ENCODE measurements around the gene NUMA1. TPM values are rescaled to one million over a fixed set of nuclear protein-coding genes. Genes with fewer than 3 reads are reported as not detected.

Gene NUMA1
- polyA plus RNA-seq, 1 donor (not counting 4 experiments of a cell fraction or from before 2014, with no cell fraction given): 38.8 TPM

DNA sequence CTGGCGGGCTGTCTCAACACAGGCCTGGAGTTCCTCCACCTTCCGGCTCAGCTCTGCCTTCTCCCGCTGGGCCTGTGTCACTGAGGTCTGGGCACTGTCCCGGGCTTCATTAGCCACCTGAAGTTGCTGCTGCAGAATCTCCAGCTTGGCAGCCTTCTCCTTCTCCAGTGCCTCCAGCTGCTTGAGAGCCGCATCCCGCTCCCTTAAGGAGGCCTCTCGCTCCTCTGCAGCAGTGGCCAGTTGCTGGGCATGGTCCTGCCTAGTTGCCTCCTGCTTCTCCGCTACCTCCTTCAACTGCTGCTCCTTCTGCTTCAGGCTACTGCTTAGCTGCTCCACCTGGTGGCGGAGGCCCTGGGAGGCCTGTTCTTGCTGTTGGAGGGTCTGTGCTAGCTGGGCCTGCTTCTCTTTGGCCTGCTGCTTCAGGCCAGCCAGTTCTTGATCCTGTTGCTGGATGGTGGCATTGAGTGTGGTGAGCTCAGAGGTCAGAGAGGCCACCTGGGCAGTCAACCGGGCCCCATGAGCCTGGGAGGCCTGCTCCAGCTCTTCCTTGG is 64.8 kb downstream of the NUMA1 start:
- DNase-seq (ENCODE audit: low read depth, low spot score): no peak
- H3K9ac ChIP-seq (ENCODE audit: control insufficient read depth, extremely low read depth, insufficient read depth, low read length): no peak overlapping the region
- H2AFZ ChIP-seq (ENCODE audit: control insufficient read depth, low read length): no peak overlapping the region
- H3K27ac ChIP-seq (ENCODE audit: control insufficient read depth, insufficient read depth, low read length): no peak overlapping the region
- H4K20me1 ChIP-seq (ENCODE audit: control insufficient read depth, extremely low read depth, insufficient read depth, low read length): peaks cover 5% of the 10 kb centered on the region
- peaks cover 19% of the 10 kb centered on the region for H3K4me1 ChIP-seq (ENCODE audit: control insufficient read depth, extremely low read depth, insufficient read depth, low read length)
- H3K4me3 ChIP-seq (ENCODE audit: control insufficient read depth in 2 of 3, extremely low read depth in 1 of 3, insufficient read depth in 2 of 3, low read depth in 1 of 3, low read length in 3 of 3): no peak overlapping the region
- no peaks in the 10 kb centered on the region for H3K27me3 ChIP-seq (ENCODE audit: control insufficient read depth, extremely low read depth, insufficient read depth, low read length)
- H3K9me3 ChIP-seq (ENCODE audit: control insufficient read depth, low read depth, low read length): no peaks in the 10 kb centered on the region
- H3K4me2 ChIP-seq (ENCODE audit: control insufficient read depth, extremely low read depth, insufficient read depth, low read depth, low read length): no peak overlapping the region
- peaks cover 57 to 59% of the 10 kb centered on the region in 2 experiments for H3K36me3 ChIP-seq (ENCODE audit: control insufficient read depth in 2 of 2, extremely low read depth in 1 of 2, insufficient read depth in 2 of 2, low read length in 2 of 2)
- no peak for TF ChIP-seq EZH2 (IDR thresholded peaks at IDR 0.05; ENCODE audit: low read length)
- TF ChIP-seq, protein P1, sequence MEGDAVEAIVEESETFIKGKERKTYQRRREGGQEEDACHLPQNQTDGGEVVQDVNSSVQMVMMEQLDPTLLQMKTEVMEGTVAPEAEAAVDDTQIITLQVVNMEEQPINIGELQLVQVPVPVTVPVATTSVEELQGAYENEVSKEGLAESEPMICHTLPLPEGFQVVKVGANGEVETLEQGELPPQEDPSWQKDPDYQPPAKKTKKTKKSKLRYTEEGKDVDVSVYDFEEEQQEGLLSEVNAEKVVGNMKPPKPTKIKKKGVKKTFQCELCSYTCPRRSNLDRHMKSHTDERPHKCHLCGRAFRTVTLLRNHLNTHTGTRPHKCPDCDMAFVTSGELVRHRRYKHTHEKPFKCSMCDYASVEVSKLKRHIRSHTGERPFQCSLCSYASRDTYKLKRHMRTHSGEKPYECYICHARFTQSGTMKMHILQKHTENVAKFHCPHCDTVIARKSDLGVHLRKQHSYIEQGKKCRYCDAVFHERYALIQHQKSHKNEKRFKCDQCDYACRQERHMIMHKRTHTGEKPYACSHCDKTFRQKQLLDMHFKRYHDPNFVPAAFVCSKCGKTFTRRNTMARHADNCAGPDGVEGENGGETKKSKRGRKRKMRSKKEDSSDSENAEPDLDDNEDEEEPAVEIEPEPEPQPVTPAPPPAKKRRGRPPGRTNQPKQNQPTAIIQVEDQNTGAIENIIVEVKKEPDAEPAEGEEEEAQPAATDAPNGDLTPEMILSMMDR (optimal IDR thresholded peaks at IDR 0.05 in 1 of 3, IDR thresholded peaks at IDR 0.05 in 1 of 3, conservative IDR thresholded peaks at IDR 0.05 in 1 of 3; ENCODE audit: extremely low read depth in 1 of 3, insufficient read depth in 2 of 3, low read length in 3 of 3): peak; percentile 52 to 71 (median 57)
- H3K9me1 ChIP-seq (ENCODE audit: control insufficient read depth, extremely low read depth, insufficient read depth, low read length): no peaks in the 10 kb centered on the region
- dilution Hi-C loops (cut with MboI; ENCODE audit: extremely low pct_ligation_motif_present, low sequenced_read_pairs): no loop called here
- peaks cover 8% of the 10 kb centered on the region for H3K79me2 ChIP-seq (ENCODE audit: control insufficient read depth, insufficient read depth, low read length)
- FAIRE-seq: no peak

DNA sequence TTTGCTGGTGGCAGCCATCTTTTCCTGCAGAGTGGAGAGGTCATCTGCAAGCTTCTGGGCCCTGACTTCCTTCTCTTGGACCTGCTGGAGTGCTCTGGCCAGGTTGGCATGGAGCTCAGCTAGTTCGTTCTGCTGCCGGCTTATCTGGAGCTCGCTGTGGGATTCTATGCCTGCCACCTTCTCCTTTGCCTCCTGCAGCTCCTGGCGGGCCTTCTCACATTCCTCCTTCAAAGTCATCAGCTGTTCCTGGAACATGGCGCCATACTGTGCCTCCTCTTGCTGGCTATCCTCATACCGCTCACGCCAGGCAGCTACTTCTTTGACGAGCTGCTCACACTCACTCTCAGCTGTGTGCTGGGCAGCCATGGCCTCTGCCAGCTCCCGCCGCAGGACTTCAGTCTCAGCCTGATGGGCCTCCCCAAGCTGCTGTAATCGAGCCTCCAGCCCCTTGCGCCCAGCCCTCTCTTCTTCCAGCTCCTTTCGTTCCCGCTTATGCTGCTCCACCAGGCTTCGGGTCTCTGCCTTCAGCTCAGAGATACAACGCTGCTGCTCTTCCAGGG is 65.5 kb downstream of the NUMA1 start:
- Histone ChIP-seq H3K27me3 (ENCODE audit: control insufficient read depth, extremely low read depth, insufficient read depth, low read length) (no peaks in the 10 kb centered on the region), H3K36me3 (ENCODE audit: control insufficient read depth in 2 of 2, extremely low read depth in 1 of 2, insufficient read depth in 2 of 2, low read length in 2 of 2) (peaks cover 54 to 56% of the 10 kb centered on the region in 2 experiments), H3K9ac (ENCODE audit: control insufficient read depth, extremely low read depth, insufficient read depth, low read length) (no peak overlapping the region), H3K4me2 (ENCODE audit: control insufficient read depth, extremely low read depth, insufficient read depth, low read depth, low read length) (no peak overlapping the region), H4K20me1 (ENCODE audit: control insufficient read depth, extremely low read depth, insufficient read depth, low read length) (peaks cover 5% of the 10 kb centered on the region), H3K4me1 (ENCODE audit: control insufficient read depth, extremely low read depth, insufficient read depth, low read length) (peaks cover 19% of the 10 kb centered on the region), H3K4me3 (ENCODE audit: control insufficient read depth in 2 of 3, extremely low read depth in 1 of 3, insufficient read depth in 2 of 3, low read depth in 1 of 3, low read length in 3 of 3) (no peak overlapping the region), H3K79me2 (ENCODE audit: control insufficient read depth, insufficient read depth, low read length) (peaks cover 8% of the 10 kb centered on the region), H3K27ac (ENCODE audit: control insufficient read depth, insufficient read depth, low read length) (no peak overlapping the region), H3K9me1 (ENCODE audit: control insufficient read depth, extremely low read depth, insufficient read depth, low read length) (no peaks in the 10 kb centered on the region), H3K9me3 (ENCODE audit: control insufficient read depth, low read depth, low read length) (no peaks in the 10 kb centered on the region), H2AFZ (ENCODE audit: control insufficient read depth, low read length) (no peak overlapping the region)
- FAIRE-seq (no peak), DNase-seq (ENCODE audit: low read depth, low spot score) (no peak)
- dilution Hi-C loops (cut with MboI; ENCODE audit: extremely low pct_ligation_motif_present, low sequenced_read_pairs): no loop called here
- TF ChIP-seq, protein P1 (optimal IDR thresholded peaks at IDR 0.05 in 1 of 3, IDR thresholded peaks at IDR 0.05 in 1 of 3, conservative IDR thresholded peaks at IDR 0.05 in 1 of 3; ENCODE audit: extremely low read depth in 1 of 3, insufficient read depth in 2 of 3, low read length in 3 of 3): no peak
- TF ChIP-seq EZH2 (IDR thresholded peaks at IDR 0.05; ENCODE audit: low read length): no peak

All from keratinocyte (primary cell).